NCI-H2029 treated with DMSO at 0.1 percent for 48 hours (cell line): ENCODE data around the gene SLC8B1.

Source experiments
- DNase-seq: peaks from one replicate; lab custom pipeline; 2025; lab: John Stamatoyannopoulos, UW

The SLC8B1 gene

GRCh38 chr12:113292547-113292946, 42.4 kb downstream of the SLC8B1 start:
- no peak for DNase-seq

DNA sequence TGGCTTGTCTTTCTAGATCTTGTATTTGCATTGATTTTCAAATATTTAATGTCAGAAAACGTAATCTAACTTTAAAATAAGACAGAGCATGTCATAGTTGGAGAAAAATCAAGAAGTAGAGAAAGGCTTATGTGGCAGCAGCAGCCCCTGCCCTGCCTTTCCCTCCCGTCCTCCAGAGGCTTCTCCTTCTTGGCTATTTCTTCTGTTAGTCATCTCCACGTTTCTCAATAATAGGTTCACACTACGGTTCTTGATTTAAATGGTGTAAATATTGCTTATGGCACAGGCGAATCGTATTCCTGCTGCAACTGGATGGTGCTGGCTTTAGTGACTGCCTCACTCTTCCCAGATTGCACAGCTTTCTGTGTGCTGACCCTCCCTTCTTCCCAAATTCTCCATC, 42.8 kb downstream of the SLC8B1 start:
- no peak for DNase-seq

- DNase-seq, result no peak
These were observed 43.3 kb downstream of the SLC8B1 start for GRCh38 chr12:113291586-113291985.

- DNase-seq, result no peak
These were observed 44.4 kb downstream of the SLC8B1 start for GRCh38 chr12:113290506-113290905.

GRCh38 chr12:113289361-113289760, 45.5 kb downstream of the SLC8B1 start:
- DNase-seq, result no peak

DNA sequence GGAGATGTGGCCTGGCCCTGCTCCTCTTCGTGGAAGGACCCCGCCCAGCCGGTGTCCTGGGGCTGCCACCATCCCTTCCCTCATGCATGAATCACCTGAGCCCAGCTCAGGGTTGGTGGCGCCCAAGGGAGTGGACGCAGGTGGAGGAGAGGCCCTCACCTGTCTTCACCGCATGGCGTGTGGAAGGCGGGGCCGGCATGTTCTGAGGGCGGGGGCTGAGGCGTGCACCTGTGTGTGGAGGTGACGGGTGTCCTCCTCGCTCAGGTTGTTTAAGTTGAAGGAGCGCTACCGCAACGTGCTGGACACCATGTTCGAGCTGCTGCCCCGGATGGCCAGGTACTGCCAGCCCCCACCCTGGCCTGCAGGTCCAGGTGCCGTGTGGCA, 47.0 kb downstream of the SLC8B1 start:
- no peak for DNase-seq

- DNase-seq, result no peak
These were observed 47.6 kb downstream of the SLC8B1 start for GRCh38 chr12:113287146-113287898.

GRCh38 chr12:113286712-113287111, 48.2 kb downstream of the SLC8B1 start:
- no peak for DNase-seq

DNA sequence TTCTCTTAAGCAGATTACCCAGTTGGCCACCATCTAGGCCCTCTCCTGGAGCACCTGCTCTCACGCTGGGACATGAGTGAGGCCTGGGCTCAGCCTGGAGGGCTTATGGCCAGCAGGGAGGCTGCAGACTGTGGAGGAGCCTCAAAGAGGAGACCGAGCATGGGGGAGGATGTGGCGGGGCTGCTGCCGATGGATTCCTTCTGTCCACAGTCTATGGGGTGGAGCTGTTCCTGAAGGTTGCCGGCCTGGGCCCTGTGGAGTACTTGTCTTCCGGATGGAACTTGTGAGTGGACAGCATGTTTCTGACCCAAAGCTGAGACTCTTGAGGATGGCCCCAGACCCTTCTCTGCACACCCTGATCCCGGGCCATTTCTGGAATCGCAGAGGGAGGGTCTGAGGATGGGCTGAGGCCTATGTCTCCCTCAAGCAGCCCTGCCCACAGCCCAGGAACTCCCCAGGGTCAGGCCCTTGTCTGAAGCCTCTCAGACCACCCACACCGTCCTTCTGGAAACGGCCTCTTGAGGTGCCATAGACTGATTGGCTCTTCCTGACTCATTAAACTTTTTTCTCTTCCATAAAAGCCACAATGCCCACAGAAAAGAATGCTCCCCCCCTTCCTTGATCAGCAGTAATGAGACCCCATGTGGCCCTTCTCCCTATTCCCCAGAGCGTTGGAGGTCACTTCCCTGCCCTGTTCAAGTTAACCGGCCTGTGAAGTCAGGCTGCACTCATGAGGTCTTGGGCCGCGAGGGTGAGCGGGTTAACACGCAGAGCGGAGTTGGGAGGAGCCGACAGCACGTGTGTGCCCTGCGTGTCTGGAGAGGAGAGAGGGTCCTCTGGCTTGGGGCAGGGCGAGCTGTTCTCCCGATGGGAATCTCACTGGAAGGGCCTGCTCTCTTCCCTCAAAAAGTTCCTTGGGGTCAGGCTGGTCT, 49.0 kb downstream of the SLC8B1 start:
- no peak for DNase-seq

- no peak for DNase-seq
These were observed 50.2 kb downstream of the SLC8B1 start for GRCh38 chr12:113284751-113285150.

DNA sequence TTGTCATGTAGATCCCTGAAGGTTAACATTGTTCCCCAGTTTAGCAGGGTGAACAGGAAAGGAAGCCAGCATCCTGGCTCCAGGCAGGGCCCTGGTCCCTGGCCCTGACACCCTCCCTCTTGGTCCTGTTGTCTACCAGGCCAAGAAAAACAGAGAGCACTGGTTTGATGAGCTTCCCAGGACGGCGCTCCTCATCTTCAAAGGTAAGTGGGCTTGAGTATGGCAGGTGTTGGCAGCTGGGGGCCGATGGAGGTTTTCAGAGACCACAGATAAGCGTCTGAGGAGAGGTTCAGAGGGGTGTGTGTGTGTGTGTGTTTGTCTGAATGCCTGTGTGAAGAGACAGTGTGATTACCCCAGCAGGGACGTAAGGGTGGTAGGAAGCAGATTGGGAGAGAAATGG, 56.3 kb downstream of the SLC8B1 start:
- DNase-seq, result peak; percentile 48

DNA sequence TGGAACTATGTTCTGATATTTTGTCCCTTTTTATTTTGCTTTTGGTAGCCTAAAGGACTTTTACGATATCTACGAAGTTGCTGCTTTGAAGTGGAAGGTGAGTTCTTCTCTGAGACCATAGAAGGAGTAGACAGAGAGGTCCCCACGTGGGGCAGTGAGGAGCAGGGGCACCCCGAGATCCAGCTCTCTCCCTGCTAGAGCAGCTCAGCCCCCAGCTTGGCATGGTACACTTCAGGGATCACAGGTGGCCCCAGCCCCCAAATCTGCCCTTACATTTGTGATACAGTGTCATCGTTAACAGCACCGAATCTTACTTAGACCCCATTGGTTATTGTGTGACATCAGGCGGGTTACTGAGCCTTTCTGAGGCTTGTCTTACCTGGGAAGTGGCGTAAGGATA, 56.8 kb downstream of the SLC8B1 start:
- DNase-seq, result no peak

- no peak for DNase-seq
These were observed 57.4 kb downstream of the SLC8B1 start for GRCh38 chr12:113277511-113277910.

DNA sequence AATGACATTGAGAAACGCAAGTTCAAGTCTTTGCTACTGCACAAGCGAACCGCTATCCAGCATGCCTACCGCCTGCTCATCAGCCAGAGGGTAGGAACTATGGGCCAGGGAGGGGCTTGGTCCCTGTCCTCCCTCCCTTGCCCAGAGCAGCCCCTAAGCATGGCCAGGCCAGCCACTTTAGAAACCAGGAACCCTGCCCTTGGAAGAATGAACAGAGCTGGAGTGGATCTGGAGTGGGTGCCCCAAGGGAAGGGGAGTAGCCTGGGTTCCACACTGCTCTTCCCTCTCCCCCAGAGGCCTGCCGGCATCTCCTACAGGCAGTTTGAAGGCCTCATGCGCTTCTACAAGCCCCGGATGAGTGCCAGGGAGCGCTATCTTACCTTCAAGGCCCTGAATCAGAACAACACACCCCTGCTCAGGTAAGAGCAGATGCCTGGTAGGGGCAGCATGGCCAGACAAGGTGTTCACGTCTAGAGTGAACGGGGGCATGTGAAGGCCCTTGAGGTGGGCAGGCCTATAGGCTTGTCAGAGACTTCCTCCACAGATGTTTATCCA, 57.9 kb downstream of the SLC8B1 start:
- DNase-seq, result no peak

- DNase-seq, result no peak
These were observed 58.6 kb downstream of the SLC8B1 start for GRCh38 chr12:113276306-113276705.

- no peak for DNase-seq
These were observed 60.1 kb downstream of the SLC8B1 start for GRCh38 chr12:113274848-113275247.

- no peak for DNase-seq
These were observed 61.7 kb downstream of the SLC8B1 start for GRCh38 chr12:113273053-113273725.

- DNase-seq, result no peak
These were observed 62.9 kb downstream of the SLC8B1 start for GRCh38 chr12:113271853-113272561.

DNA sequence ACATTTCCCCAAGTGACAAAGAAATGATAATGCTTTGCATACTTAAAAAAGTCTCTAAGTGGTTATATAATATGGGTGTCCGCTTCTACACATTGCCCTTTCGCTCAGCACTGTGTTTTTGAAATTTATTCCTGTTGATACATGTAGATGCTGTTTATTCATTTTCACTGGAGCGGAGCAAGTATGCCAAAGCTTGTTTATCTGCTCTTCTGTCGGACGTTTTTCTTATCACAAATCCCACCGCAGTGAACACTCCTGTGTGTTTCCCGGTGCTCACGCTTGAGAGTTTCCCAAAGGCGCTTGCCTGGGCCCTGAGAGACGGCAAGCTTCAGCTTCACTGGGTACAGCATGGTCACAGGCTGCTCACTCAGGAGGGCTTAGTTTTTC, 63.5 kb downstream of the SLC8B1 start:
- DNase-seq, result no peak

DNA sequence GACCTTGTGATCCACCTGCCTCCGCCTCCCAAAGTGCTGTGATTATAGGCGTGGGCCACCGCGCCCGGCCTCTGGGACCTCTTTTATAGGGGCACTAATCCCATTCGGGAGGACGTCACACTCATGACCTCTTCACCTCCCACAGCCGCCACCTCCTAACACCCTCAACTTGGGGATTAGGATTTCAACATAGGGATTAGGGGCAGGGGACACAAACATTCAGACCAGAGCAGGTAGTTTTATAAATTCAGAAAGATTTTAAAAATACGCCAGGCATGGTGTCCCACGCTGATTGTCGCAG, 64.2 kb downstream of the SLC8B1 start:
- DNase-seq, result no peak

GRCh38 chr12:113269257-113269943, 65.5 kb downstream of the SLC8B1 start:
- DNase-seq, result no peak
